Measurements from ENCODE around the gene ANKMY2. TPM values are rescaled to one million over a fixed set of nuclear protein-coding genes. Genes with fewer than 3 reads are reported as not detected.
"Not testable (repeated sequence)": the region's sequence is repeated elsewhere in the genome, so short reads cannot be mapped to it uniquely, and the experiment has no call there.

Gene ANKMY2
- total RNA-seq, 1 experiment from 2014 or later: 34.5 TPM

GRCh38 chr7:16661924-16662323 is 16.4 kb upstream of the ANKMY2 start:
- DNase-seq: no peak
- Mint-ChIP-seq H3K4me3 (ENCODE audit: unreplicated experiment) (no peak overlapping the region), H3K27ac (ENCODE audit: unreplicated experiment) (no peak overlapping the region), H3K9me3 (ENCODE audit: unreplicated experiment) (no peaks in the 10 kb centered on the region), H3K4me1 (ENCODE audit: low read depth, unreplicated experiment) (peaks cover 29% of the 10 kb centered on the region), H3K36me3 (ENCODE audit: insufficient read depth, unreplicated experiment) (peaks cover 53% of the 10 kb centered on the region), H3K27me3 (ENCODE audit: insufficient read depth, unreplicated experiment) (no peaks in the 10 kb centered on the region)
- no TSS peak for BruUV-seq (replicated peaks)
- intact Hi-C loops (cut with micrococcal nuclease; ENCODE audit: unreplicated experiment): no loop called here
- H3K9me3 ChIP-seq: no peaks in the 10 kb centered on the region
- TF ChIP-seq, protein P1, sequence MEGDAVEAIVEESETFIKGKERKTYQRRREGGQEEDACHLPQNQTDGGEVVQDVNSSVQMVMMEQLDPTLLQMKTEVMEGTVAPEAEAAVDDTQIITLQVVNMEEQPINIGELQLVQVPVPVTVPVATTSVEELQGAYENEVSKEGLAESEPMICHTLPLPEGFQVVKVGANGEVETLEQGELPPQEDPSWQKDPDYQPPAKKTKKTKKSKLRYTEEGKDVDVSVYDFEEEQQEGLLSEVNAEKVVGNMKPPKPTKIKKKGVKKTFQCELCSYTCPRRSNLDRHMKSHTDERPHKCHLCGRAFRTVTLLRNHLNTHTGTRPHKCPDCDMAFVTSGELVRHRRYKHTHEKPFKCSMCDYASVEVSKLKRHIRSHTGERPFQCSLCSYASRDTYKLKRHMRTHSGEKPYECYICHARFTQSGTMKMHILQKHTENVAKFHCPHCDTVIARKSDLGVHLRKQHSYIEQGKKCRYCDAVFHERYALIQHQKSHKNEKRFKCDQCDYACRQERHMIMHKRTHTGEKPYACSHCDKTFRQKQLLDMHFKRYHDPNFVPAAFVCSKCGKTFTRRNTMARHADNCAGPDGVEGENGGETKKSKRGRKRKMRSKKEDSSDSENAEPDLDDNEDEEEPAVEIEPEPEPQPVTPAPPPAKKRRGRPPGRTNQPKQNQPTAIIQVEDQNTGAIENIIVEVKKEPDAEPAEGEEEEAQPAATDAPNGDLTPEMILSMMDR (IDR thresholded peaks at IDR 0.05; ENCODE audit: insufficient read depth in 1 of 2, low read depth in 1 of 2, low read length in 1 of 2, severe bottlenecking in 1 of 2, unreplicated experiment in 1 of 2): no peak
- no peaks in the 10 kb centered on the region for H3K27me3 ChIP-seq (replicated peaks; ENCODE audit: control insufficient read depth, insufficient read depth, low read length)
- H3K4me1 ChIP-seq: peaks cover 58% of the 10 kb centered on the region
- ChIA-PET POLR2A (no interaction called here), CTCF (no interaction called here)
- no peak overlapping the region for H3K4me3 ChIP-seq (ENCODE audit: low read depth, low read length)
- no peaks in the 10 kb centered on the region; the same call in 1 of the 2 replicates for H3K36me3 ChIP-seq (ENCODE audit: control insufficient read depth, insufficient read depth, low read length)

DNA sequence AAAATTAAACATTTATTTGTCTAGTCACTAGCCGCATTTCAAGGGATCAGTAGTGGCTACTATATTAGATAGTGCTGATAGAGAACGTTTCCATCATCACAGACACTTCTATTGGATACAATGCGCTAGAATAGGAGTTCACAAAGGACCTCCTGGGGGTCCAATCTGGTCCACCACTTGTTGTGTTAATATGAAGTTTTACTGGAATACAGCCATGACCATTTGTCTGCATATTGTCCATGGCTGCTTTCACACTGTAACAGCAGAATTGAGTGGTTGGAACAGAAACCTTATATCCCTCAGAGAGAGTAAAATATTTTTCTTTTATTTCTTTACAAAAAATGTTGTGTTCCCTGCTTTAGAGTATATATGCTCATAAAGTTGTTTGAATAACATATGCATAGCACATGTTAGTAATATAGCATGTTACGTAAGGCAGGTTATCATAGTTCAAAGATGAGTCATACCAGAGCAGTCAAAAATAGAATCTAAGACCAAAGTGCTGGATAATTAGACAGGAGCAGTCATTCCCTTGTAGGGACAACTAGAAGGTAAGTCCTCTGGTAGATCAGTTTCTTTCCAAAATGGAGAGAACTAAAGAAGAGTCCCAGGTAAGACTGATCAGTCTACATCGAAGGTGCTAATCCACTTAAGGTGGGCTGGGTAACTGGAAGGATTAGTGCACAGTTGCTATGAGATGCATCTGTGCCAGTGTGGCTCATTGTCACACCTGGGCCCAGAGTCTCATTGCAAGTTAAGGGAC is 15.3 kb upstream of the ANKMY2 start:
- no TSS peak for BruUV-seq (replicated peaks)
- no peaks in the 10 kb centered on the region for H3K36me3 ChIP-seq (ENCODE audit: control insufficient read depth, insufficient read depth, low read length)
- H3K27me3 Mint-ChIP-seq (ENCODE audit: insufficient read depth, unreplicated experiment): no peaks in the 10 kb centered on the region
- peak overlapping the region; percentile 49 for H3K4me3 Mint-ChIP-seq (ENCODE audit: unreplicated experiment)
- peak overlapping the region; percentile 51 for H3K27ac Mint-ChIP-seq (ENCODE audit: unreplicated experiment)
- TF ChIP-seq, protein P1 (IDR thresholded peaks at IDR 0.05; ENCODE audit: insufficient read depth in 1 of 2, low read depth in 1 of 2, low read length in 1 of 2, severe bottlenecking in 1 of 2, unreplicated experiment in 1 of 2): no peak
- no peaks in the 10 kb centered on the region for H3K9me3 Mint-ChIP-seq (ENCODE audit: unreplicated experiment)
- peaks cover 61% of the 10 kb centered on the region for H3K4me1 ChIP-seq
- H3K4me3 ChIP-seq (ENCODE audit: low read depth, low read length): no peak overlapping the region
- peaks cover 44% of the 10 kb centered on the region for H3K36me3 Mint-ChIP-seq (ENCODE audit: insufficient read depth, unreplicated experiment)
- CTCF ChIA-PET: no interaction called here
- H3K4me1 Mint-ChIP-seq (ENCODE audit: low read depth, unreplicated experiment): peaks cover 29% of the 10 kb centered on the region
- intact Hi-C loops (cut with micrococcal nuclease; ENCODE audit: unreplicated experiment): no loop called here
- no peaks in the 10 kb centered on the region for H3K9me3 ChIP-seq
- POLR2A ChIA-PET: interaction anchor here (0.7 kb wide), 1 partner anchor 575 kb away, joined by 10 read pairs; no protein-coding TSS in a partner anchor
- DNase-seq: peak in 1 of 2 experiments; percentile 39
- H3K27me3 ChIP-seq (replicated peaks; ENCODE audit: control insufficient read depth, insufficient read depth, low read length): no peaks in the 10 kb centered on the region

DNA sequence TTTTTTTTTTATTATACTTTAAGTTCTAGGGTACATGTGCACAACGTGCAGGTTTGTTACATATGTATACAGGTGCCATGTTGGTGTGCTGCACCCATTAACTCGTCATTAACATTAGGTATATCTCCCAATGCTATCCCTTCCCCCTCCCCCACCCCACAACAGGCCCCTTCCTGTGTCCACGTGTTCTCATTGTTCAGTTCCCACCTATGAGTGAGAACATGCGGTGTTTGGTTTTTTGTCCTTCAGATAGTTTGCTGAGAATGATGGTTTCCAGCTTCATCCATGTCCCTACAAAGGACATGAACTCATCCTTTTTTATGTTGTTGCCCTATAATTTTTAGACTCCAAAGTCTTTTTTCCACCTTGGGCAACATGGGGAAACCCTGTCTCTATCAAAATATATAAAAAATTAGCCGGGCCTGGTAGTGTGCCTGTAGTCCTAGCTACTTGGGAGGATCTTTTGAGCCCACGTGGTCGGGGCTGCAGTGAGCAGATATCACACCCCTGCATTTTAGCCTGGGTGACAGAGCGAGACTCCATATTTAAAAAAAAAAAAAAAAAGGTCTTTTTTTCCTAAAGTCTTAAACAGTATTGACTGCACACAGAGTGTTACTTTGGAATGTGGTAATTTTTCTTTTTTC is 14.4 kb upstream of the ANKMY2 start:
- not testable (repeated sequence) for H3K27me3 Mint-ChIP-seq (ENCODE audit: insufficient read depth, unreplicated experiment)
- POLR2A ChIA-PET: interaction anchor here (0.7 kb wide), 1 partner anchor 574 kb away, joined by 10 read pairs; no protein-coding TSS in a partner anchor

More for the DNA sequence above, 14.4 kb upstream of the ANKMY2 start:
- DNase-seq; H3K27ac Mint-ChIP-seq (ENCODE audit: unreplicated experiment); H3K4me3 Mint-ChIP-seq (ENCODE audit: unreplicated experiment); CTCF ChIA-PET; intact Hi-C loops (cut with micrococcal nuclease; ENCODE audit: unreplicated experiment); H3K36me3 ChIP-seq (ENCODE audit: control insufficient read depth, insufficient read depth, low read length); H3K4me3 ChIP-seq (ENCODE audit: low read depth, low read length); H3K27me3 ChIP-seq (replicated peaks; ENCODE audit: control insufficient read depth, insufficient read depth, low read length); BruUV-seq (replicated peaks); H3K9me3 ChIP-seq; H3K9me3 Mint-ChIP-seq (ENCODE audit: unreplicated experiment): not testable (repeated sequence)
- Mint-ChIP-seq H3K4me1 (ENCODE audit: low read depth, unreplicated experiment) (peaks cover 35% of the 10 kb centered on the region), H3K36me3 (ENCODE audit: insufficient read depth, unreplicated experiment) (peaks cover 35% of the 10 kb centered on the region)
- peaks cover 67% of the 10 kb centered on the region for H3K4me1 ChIP-seq
